Measurements from ENCODE around the gene LRRC2.

DNA sequence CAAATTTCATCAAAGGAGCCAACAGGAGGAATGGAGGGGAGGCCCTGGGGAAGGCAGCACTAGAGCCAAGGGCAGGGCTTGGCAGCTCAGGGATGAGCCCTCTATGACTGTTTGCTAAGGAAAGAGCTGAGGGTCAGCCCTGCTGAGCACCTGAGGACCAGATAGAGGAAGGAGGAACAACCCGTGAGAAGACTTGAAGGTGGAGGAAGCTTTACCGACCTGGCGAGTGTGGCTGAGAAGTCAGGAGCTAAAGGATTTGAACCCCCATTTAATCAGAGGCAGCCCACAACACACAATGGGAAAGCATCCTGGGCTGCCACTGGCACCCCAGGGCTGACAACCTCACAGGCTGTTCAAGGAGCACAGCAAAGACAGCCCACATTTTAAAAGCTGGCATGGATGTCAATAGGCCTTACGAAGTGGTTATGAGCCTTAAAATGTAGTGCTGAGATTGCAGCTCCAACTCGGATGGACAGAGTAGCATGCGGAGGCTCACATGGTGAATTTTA lies 20.7 kb upstream of the LRRC2 start:
- TF ChIP-seq, protein P1, sequence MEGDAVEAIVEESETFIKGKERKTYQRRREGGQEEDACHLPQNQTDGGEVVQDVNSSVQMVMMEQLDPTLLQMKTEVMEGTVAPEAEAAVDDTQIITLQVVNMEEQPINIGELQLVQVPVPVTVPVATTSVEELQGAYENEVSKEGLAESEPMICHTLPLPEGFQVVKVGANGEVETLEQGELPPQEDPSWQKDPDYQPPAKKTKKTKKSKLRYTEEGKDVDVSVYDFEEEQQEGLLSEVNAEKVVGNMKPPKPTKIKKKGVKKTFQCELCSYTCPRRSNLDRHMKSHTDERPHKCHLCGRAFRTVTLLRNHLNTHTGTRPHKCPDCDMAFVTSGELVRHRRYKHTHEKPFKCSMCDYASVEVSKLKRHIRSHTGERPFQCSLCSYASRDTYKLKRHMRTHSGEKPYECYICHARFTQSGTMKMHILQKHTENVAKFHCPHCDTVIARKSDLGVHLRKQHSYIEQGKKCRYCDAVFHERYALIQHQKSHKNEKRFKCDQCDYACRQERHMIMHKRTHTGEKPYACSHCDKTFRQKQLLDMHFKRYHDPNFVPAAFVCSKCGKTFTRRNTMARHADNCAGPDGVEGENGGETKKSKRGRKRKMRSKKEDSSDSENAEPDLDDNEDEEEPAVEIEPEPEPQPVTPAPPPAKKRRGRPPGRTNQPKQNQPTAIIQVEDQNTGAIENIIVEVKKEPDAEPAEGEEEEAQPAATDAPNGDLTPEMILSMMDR (IDR thresholded peaks at IDR 0.05 in 8 of 11, conservative IDR thresholded peaks at IDR 0.05 in 3 of 11), result no peak
- TF ChIP-seq POLR2AphosphoS5 (IDR thresholded peaks at IDR 0.05), result no peak
